SIG-M5 treated with dmso at 0.1 percent for 504 hours (cell line): Measurements from ENCODE around the gene VSIG2.
A peak's percentile ranks its signal among the peaks of the same experiment; 100 is the strongest.
"Not testable (repeated sequence)": the region's sequence is repeated elsewhere in the genome, so short reads cannot be mapped to it uniquely, and the experiment has no call there.

Experiments used
- DNase-seq: peaks from one replicate; lab custom pipeline; 2025; ENCODE audit not compliant: unreplicated experiment; lab: John Stamatoyannopoulos, UW

VSIG2 gene

GRCh38 chr11:124751741-124752470, at the start of gene VSIG2:
VSIG2 (minus strand) TSS chr11:124752255; CDS start chr11:124752137, 118 bp downstream.
- no peak for DNase-seq

DNA sequence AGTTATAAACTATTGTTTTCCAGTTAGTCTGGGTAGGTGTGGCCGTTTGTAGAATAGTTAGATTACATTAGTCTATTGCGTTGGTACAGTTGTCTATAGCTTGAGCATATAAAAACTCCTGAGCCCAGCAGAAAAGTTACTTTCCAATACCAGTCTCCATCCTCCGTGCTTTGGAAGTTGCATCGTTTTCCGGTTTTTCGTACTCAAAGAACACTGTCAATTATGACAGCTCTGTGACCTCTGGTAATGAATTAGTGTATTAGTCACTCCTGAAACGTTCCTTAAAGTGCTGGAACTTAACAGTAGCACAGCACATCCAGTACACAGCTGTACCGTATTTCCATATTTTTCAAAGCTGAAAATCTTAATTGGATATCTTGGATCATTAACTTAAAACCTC, 49.0 kb upstream of the VSIG2 start:
- DNase-seq: no peak

GRCh38 chr11:124800226-124800929, 48.3 kb upstream of the VSIG2 start, which contains the start of gene MSANTD2:
MSANTD2 (minus strand) TSS chr11:124800406; CDS start chr11:124800380, 26 bp downstream.
- peak; percentile 49 for DNase-seq

DNA sequence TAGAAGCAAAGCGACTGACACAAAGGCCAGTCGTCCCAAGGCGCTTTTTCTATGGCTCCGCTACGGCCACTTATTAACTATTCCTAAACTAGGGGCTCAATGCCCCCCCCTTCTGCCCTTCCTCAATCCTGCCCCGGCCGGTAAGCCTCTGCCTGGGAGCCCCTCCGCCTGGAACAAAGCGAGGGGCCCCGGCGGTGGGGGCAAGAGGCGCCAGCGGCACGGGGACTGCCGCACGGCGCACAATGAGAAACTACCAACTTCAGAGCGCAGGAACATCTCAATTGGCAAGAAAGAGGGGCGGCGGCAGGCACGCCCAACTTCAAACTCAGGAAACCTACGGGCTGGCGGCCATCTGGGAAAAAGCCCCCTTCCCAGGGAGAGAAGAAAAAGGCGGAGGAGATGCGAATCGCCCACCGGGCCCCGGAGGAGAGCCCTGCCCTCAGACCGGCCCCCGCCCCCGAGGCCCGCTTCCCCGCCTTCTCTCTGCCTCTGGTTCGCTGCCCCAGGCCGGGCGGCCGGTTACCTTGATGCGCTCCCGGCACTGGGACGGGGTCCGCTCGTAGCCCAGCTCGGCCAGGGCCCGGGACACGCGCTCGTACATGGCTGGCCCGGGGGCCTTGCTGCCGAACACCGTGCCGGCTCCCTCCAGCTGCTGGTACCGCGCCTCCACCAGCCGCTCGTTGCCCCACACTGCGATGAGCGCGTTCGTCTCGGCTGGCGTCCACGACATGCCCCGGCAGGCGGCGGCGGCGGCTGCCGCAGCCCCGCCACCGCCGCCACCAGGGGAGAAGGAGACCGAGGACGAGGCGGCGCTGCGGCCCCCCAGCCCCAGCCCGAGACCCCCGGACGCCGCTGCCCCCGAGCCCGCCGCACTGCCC, 47.5 kb upstream of the VSIG2 start:
- DNase-seq: peak; percentile 26

DNA sequence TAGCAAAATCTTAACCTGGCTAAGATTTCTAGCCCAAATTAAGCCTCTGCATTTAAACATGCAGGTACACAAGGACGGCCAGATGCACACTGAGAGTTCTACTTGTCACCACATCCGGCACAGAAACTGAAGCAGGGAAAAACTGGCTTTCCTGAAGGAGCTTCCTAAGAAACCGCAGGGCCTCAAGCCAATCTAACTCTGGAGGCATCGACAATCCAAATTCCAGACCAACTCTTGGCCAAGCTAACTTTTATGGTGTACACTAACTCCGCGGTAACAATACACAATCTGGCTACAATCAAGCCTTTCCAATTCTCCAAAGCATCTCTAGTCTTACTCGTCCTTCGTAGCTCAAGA, 46.9 kb upstream of the VSIG2 start:
- no peak for DNase-seq

DNA sequence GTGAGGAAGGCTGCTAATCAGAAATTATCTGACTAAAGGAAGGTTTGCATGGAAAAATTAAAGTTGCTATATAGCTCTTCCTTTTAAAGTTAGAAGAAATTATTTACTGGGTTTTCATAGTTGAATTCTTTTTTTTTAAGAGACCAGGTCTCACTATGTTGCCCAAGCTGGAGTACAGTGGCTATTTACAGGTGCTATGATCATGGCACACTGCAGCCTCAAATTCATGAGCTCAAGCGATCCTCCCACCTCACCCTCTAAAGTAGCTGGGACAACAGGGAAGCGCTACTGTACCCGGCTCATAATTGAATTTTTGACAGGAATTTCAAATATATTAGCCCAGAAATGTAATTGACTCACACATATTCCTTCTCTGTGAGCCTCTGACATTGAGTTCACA, 44.3 kb upstream of the VSIG2 start:
- DNase-seq: no peak

- peak; percentile 46 for DNase-seq
Measured at GRCh38 chr11:124793466-124794278, 41.6 kb upstream of the VSIG2 start.

- no peak for DNase-seq
Measured at GRCh38 chr11:124791626-124792341, 39.7 kb upstream of the VSIG2 start.

DNA sequence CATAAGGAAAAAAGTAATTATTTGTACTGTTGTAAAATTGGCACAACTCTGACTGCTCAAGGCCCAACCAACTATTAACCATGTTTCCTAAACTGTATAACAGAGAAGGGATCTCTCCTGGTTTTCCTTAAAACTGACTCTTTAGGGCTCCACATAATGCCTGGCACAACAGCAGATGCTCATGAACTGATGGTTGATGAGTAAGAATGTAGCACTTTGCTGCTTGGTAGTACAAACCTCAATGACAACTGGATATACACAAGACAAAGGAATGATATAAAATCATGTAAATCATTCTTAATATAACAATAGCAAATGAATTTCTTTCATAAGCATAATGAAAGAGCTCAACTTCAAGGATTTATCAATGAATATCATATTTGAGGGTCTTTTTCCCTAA, 36.5 kb upstream of the VSIG2 start:
- DNase-seq: no peak

DNA sequence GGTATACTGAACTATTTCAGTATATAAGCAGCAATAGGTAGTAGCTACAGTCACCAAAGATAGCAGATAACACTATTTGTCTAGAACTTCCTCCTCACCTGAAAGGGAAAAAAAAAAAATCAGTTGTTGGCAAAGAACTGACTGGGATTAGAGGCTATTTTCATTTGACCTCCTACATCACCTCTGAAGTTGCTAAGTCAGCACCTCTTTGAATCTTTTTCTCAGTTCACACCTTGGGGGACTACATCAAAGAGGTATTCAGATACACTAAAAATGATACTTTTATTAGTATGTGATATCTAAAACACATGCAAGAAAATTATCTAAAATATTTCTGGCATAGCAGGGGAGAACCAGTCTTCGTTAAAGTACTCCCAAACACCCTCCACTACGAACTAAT, 32.0 kb upstream of the VSIG2 start:
- no peak for DNase-seq

DNA sequence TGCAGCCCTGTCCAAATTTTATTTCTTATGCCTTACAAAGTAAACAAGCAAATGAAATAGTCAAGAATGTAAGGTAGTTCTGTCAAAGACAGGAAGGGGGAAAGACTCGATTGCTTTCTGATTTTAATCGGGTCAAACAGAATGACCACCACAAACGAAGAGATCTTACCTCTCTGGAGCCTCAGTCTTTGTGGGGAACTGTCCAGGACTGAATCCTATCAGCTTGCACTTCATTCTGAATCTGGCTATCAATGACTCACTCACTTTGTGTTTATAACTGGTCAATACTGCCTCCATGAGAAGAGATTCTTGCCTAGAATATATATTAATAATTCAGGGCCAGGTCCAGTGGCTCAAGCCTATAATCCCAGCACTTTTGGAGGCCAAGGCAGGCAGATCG, 30.9 kb upstream of the VSIG2 start:
- DNase-seq: no peak

GRCh38 chr11:124779568-124779967, 27.5 kb upstream of the VSIG2 start:
- no peak for DNase-seq

GRCh38 chr11:124778281-124778680, 26.2 kb upstream of the VSIG2 start:
- no peak for DNase-seq

GRCh38 chr11:124776865-124777645, 25.0 kb upstream of the VSIG2 start:
- no peak for DNase-seq

- not testable (repeated sequence) for DNase-seq
Measured at GRCh38 chr11:124770959-124771358, 18.9 kb upstream of the VSIG2 start.

DNA sequence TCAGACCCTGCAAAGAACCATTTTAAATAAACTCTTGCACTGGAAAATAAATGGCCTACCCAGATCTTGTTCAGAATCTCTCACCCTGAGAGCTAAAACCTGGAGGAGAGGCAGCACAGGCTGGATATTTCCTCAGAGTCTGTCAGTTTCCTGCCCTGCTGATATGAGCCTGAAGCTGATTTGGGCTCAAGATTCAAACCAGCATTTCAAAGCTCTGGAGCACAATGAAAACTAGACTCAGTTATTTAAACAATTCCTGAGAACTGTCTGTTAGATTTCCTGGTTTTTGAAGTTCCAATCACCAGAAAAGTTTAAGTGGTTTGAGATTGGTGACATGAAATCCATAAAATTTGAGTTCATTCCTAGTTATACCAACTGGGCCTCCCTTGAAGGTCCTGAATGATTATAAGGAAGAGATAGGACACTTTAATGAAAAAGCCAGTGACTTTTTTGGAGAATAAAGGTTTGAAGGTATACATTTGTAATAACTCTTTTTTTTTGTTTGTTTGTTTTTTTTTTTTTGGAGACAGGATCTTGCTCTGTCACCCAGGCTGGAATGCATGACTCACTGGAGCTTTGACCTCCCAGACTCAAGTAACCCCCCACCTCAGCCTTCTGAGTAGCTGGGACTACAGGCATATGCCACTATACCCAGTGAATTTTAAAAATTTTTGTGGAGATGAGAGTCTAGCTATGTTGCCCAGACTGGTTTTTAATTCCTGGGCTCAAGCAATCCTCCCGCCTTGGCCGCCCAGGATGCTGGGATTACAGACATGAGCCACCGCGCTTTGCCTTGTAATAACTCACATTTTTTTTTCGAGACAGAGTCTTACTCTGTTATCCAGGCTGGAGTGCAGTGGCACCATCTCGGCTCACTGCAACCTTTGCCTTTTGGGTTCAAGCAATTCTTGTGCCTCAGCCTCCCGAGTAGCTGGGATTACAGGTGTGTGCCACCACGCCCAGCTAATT, 18.0 kb upstream of the VSIG2 start:
- no peak for DNase-seq

- DNase-seq: no peak
Measured at GRCh38 chr11:124768914-124769313, 16.9 kb upstream of the VSIG2 start.

GRCh38 chr11:124766156-124766555, 14.1 kb upstream of the VSIG2 start:
- no peak for DNase-seq
